Frontal cortex (tissue), 4 donors: ENCODE data around the gene TAGAP. TPM values are rescaled to one million over a fixed set of nuclear protein-coding genes. Genes with fewer than 3 reads are reported as not detected.
A peak's percentile ranks its signal among the peaks of the same experiment; 100 is the strongest.
"Not testable (repeated sequence)": the region's sequence is repeated elsewhere in the genome, so short reads cannot be mapped to it uniquely, and the experiment has no call there.

Source experiments
- DNase-seq, 2 donors: peaks; one replicate each; pipeline ENCODE4 v3.0.0; 2012; ENCODE audit warnings: low spot score in 2 of 2
- FAIRE-seq: peaks from 2 replicates; lab custom pipeline; 2012; peaks lifted over from hg19 to GRCh38; lab: Jason Lieb, UNC
- total RNA-seq: library from RNA; depleted of rRNA; stranded (reverse); fragments of >200 nt; gene quantifications from one replicate; pipeline ENCODE4 v1.2.3, GENCODE V29; 2014
- donor health status: control.
- donor health status: control.
- donor health status: control.

TAGAP gene
- total RNA-seq, 1 donor from 2014 or later: 0.82 TPM

GRCh38 chr6:159020011-159020410, 24.8 kb downstream of the TAGAP start:
- FAIRE-seq: no peak

DNA sequence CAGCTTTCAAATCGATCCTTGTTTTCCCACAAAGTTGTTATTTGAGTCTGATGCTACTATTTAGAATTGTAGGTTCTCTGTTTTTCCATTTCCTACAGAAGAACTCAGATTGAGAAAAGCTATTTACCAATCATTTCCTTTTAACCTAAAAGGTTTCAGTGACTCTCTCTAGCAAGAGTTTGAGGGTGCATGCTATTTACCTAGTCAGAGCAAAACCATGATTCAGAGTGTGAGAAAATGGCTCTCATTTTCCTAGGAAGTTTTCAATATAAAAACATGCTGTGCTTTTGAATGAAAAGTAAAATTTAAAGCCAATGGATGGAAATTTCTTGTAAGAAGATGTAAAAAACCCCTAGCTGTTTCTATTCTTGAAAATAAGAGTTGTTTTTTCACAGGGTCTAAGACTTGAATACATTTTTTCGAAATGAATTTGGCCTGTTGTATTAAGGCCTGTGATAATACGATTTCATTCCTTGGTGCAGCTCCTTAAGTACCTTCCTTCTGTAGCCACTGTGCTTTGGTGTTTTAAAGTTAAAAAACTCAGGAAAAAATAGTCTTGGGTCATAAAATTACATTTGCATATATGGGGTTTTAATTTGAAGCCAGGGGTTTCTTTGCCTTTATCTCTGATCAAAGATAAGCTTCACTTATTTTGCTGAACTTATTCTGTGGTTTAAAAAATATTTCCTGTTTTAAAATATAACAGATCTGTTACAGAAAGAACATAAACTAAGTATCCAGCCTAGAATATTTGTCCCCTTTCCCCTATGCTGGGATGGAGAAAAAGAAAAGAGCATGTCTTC, 26.8 kb downstream of the TAGAP start:
- FAIRE-seq (no peak), DNase-seq (no peak)

More at GRCh38 chr6:159020011-159020410, 24.8 kb downstream of the TAGAP start:
- DNase-seq: no peak

GRCh38 chr6:159014406-159014805, 30.4 kb downstream of the TAGAP start:
- FAIRE-seq (no peak), DNase-seq (no peak)

DNA sequence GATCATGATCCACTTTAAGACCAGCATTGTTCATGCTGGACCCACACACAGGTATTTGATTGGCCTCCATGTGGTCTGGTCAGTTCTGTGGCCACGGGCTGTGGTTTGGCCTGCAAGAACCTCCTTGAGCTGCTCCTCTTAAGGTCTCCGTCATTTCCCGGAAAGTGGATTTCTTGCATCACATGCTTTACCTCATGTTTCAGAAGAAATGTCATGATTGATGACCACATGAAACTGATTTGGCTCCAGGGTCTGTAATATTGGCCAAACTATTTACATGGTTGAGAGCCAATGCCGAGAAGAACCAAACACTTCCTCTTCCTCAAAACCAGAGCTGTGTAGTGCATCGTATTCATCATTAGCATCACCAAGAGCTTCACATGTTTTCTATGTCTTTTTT, 31.6 kb downstream of the TAGAP start:
- no peak for FAIRE-seq

DNA sequence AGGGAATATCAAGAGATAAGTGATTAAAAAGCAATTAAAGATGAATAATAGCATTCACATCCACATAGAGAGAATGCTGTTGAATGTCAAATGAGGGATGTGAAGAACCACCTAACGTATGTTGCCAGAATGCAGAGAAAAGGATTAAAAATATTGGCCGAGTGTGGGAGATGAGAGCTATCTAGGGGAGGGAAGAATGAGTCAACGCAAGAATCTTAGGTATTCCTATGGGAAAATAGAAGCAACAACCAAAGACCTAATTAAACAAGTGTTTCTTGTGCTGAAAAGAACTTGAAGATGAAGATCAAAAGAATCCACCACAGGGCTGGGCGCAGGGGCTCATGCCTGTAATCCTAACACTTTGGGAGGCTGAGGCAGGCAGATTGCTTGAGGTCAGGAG, 32.6 kb downstream of the TAGAP start:
- no peak for DNase-seq
- no peak for FAIRE-seq

More for the DNA sequence above, 31.6 kb downstream of the TAGAP start:
- DNase-seq: no peak

GRCh38 chr6:159010037-159010612, 34.7 kb downstream of the TAGAP start:
- DNase-seq, FAIRE-seq: not testable (repeated sequence)

- DNase-seq (no peak), FAIRE-seq (no peak)
Observed at GRCh38 chr6:159008656-159009288, 36.0 kb downstream of the TAGAP start.

- FAIRE-seq (no peak), DNase-seq (no peak)
Observed at GRCh38 chr6:159007510-159007909, 37.3 kb downstream of the TAGAP start.

- DNase-seq: no peak
- no peak for FAIRE-seq
Observed at GRCh38 chr6:159005436-159005835, 39.4 kb downstream of the TAGAP start.

- DNase-seq (no peak), FAIRE-seq (no peak)
Observed at GRCh38 chr6:159004592-159004991, 40.2 kb downstream of the TAGAP start.

DNA sequence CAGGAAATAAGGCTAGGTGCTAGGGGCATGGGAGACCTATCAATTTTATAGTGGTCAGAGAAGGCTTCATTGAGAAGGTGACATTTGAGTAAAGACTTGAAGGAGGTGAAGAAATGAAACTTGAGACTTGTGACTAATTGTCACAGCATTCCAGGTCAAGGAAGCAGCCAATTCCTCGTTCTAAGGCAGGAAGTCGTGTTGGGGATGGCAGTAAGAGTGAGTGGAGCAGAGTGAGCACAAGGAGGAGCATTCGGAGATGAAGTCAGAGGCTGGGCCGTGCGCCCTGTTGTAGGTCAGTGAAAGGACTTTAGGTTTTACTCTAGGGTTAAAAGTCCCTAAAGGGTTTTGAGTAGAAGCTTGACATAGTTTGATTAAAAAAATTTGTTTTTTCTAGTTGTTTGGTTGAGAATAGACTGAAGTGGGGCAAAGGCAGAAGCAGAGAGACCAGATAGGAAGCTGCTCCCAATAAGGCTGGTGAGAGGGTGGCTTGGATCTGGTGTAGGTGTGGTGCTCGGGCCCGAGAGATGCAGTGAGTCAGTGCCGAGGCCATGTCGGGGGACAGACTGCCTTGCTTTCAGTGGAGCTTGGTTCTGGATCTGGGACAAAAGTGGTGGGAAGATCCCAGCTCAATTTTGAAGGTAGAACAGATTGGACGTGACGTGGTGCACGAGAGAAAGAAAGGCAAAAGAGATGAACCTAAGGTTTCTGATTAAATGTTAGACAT, 42.2 kb downstream of the TAGAP start:
- DNase-seq (no peak), FAIRE-seq (no peak)

GRCh38 chr6:158999666-159000403, 45.0 kb downstream of the TAGAP start, which contains the start of gene RSPH3:
RSPH3 (minus strand) TSS chr6:159000202; CDS start chr6:158999550, 652 bp downstream.
- DNase-seq (peak; percentile 72 to 91), FAIRE-seq (no peak)

- no peak for FAIRE-seq
- no peak for DNase-seq
Observed at GRCh38 chr6:158999154-158999665, 45.6 kb downstream of the TAGAP start.

- no peak for FAIRE-seq
- DNase-seq: no peak
Observed at GRCh38 chr6:158996856-158997255, 47.9 kb downstream of the TAGAP start.

- no peak for FAIRE-seq
- no peak for DNase-seq
Observed at GRCh38 chr6:158993639-158994038, 51.2 kb downstream of the TAGAP start.

DNA sequence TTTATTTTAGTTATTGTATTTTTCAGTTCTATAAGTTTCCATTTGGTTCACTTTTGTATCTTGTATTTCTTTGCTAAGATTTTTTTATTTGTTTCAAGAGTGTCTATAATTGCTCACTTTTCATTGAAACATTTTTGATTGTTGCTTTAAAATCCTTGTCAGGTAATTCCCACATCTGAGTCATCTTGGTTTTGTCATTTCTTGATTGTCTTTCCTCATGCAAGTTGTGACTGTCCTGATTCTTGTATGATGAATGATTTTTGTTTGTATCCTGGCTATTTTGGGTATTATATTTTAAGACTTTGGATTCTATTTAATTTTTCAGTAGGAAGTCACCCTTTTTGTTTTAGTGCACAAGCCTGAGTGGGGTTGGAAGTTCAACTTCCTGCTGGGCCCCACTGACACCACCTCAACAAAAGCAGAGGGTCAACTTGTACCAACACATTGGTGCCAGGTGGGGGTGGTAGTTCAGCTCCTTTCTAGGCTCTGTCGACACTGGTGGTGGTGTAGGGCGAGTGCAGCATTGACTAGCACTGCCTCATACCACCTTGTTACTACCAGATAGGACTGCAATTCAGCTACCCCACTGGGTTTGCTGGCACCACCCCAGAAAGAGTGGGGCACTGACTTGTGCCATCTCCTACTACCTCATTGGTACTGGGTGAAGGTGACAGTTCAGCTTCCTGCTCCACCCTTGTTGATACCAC, 53.6 kb downstream of the TAGAP start:
- DNase-seq (no peak), FAIRE-seq (no peak)

GRCh38 chr6:158989711-158990110, 55.1 kb downstream of the TAGAP start:
- DNase-seq, FAIRE-seq: not testable (repeated sequence)

GRCh38 chr6:158988477-158988876, 56.3 kb downstream of the TAGAP start:
- FAIRE-seq: no peak
- DNase-seq: no peak

DNA sequence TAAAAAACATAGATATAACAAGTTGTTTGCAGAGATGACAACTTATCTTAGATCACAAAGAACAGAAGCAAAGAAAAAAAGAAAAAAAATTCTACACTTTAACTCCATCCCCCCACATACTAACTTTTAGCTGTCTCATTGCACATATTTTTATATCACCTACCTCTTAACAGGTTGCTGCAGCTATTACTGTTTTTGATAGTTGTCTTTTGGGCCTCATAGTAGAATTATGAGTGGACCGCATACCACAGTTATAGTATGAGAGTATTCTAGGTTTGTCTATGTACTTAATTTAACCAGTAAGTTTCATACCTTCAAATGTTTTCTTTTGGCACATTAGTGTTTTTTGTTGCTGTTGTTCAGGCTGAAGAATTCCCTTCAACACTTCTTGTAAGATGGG, 57.1 kb downstream of the TAGAP start:
- FAIRE-seq (no peak), DNase-seq (no peak)
